MM.1S (cell line): ENCODE data around the gene NFRKB.

Source experiments
- CTCF ChIP-seq: fragments of 300-600 bp; sonication (generic); IDR thresholded peaks from 2 replicates; pipeline ENCODE4 v1.5.1; 2016; ENCODE audit warnings: antibody characterized with exemption, low read length, mixed read lengths
- EZH2 ChIP-seq: fragments of 300-600 bp; sonication (generic); optimal IDR thresholded peaks from 2 replicates; pipeline ENCODE3; 2017; ENCODE audit warnings: low read depth, mild to moderate bottlenecking, antibody characterized with exemption, low read length, mixed read lengths
- EZH2phosphoT487 ChIP-seq: fragments of 300-600 bp; sonication (generic); IDR thresholded peaks from 2 replicates; pipeline ENCODE4 v1.6.1; 2018; ENCODE audit warnings: antibody characterized with exemption, low read length

- TF ChIP-seq CTCF (no peak), EZH2 (no peak), EZH2phosphoT487 (no peak)
These were observed 684 bp upstream of the NFRKB start for GRCh38 chr11:129896062-129896461.
